Body of pancreas (tissue), 4 donors: ENCODE data around the gene GJB5.

Experiments
- CTCF ChIP-seq, 7 experiments: fragments of 450-650 bp in 4 of 7; fragments of 200-600 bp in 3 of 7; sonication (generic) in 3 of 7; IDR thresholded peaks; one replicate each; pipeline ENCODE4 v1.5.1; 2016 to 2019; ENCODE audit warnings: antibody characterized with exemption in 7 of 7
- POLR2A ChIP-seq, 3 donors: fragments of 450-650 bp; IDR thresholded peaks; one replicate each; pipeline ENCODE4 v1.6.1; 2016; ENCODE audit warnings: antibody characterized with exemption in 3 of 3, mild to moderate bottlenecking in 2 of 3

DNA sequence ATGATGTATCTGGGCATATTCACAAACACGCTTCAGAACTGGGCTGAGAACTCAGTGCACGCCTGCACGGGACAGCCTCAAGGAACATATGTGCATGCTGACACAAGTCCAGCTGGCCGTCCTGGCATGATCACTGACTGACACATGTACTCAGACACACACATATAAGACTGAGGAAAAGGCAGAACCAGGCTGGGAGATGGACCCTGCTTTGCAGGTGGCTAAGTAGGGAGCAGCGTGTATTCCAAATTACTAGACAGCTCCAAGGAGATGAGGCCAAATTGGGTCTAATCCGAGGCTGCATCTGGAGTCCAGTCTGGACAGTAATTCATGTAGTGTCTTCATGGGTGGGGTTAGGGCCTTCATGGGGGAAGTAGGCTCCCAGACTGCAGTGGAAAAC, 41.4 kb upstream of the GJB5 start:
- TF ChIP-seq CTCF (IDR thresholded peaks at IDR 0.05) (no peak), POLR2A (IDR thresholded peaks at IDR 0.05) (no peak)
